H9 (cell line): ENCODE data around the gene LRIG1. TPM values are rescaled to one million over a fixed set of nuclear protein-coding genes. Genes with fewer than 3 reads are reported as not detected.

ENCODE experiments used
- DNase-seq: peaks from one replicate; pipeline ENCODE4 v3.0.0-alpha.2; 2017
- H2AFZ ChIP-seq: one replicate; pipeline ENCODE4 v1.6.1; 2013; ENCODE audit warnings: mild to moderate bottlenecking, low read length, control low read depth, moderate library complexity
- H2AK5ac ChIP-seq: 2 replicates; pipeline ENCODE4 v1.6.1; 2013; ENCODE audit warnings: low read length, control low read depth, mixed read lengths; ENCODE audit not compliant: insufficient read length
- H2BK120ac ChIP-seq: one replicate; pipeline ENCODE4 v1.6.1; 2013; ENCODE audit warnings: low read depth, mild to moderate bottlenecking, low read length, control low read depth, inconsistent platforms; ENCODE audit not compliant: poor library complexity, severe bottlenecking
- H2BK12ac ChIP-seq: 2 replicates; pipeline ENCODE4 v1.6.1; 2013; ENCODE audit warnings: low read length, control low read depth, mixed read lengths, low read depth; ENCODE audit not compliant: insufficient read length
- H2BK15ac ChIP-seq: 2 replicates; pipeline ENCODE4 v1.6.1; 2013; ENCODE audit warnings: low read depth, low read length, control low read depth
- H2BK20ac ChIP-seq: one replicate; pipeline ENCODE4 v1.6.1; 2013; ENCODE audit warnings: low read depth, mild to moderate bottlenecking, low read length, control low read depth, inconsistent platforms; ENCODE audit not compliant: poor library complexity, severe bottlenecking
- H2BK5ac ChIP-seq: 2 replicates; pipeline ENCODE4 v1.6.1; 2013; ENCODE audit warnings: low read length, control low read depth, mixed read lengths; ENCODE audit not compliant: insufficient read length
- H3K14ac ChIP-seq: 2 replicates; pipeline ENCODE4 v1.6.1; 2013; ENCODE audit warnings: low read length, control low read depth; ENCODE audit not compliant: insufficient read depth
- H3K18ac ChIP-seq: 2 replicates; pipeline ENCODE4 v1.6.1; 2013; ENCODE audit warnings: low read depth, mild to moderate bottlenecking, mixed read lengths, low read length, control low read depth; ENCODE audit not compliant: insufficient read length
- H3K23ac ChIP-seq: 2 replicates; pipeline ENCODE4 v1.6.1; 2013; ENCODE audit warnings: low read length, control low read depth, mixed read lengths, low read depth; ENCODE audit not compliant: insufficient read length
- H3K23me2 ChIP-seq: 2 replicates; pipeline ENCODE4 v1.6.1; 2013; ENCODE audit warnings: low read depth, mild to moderate bottlenecking, mixed read lengths, low read length, control low read depth; ENCODE audit not compliant: insufficient read length, poor library complexity, severe bottlenecking
- H3K27ac ChIP-seq: 2 replicates; pipeline ENCODE4 v1.5.1; 2013; ENCODE audit warnings: low read length, control low read depth, mixed read lengths, low read depth; ENCODE audit not compliant: insufficient read length
- H3K27me3 ChIP-seq: 2 replicates; pipeline ENCODE4 v1.6.1; 2013; ENCODE audit warnings: low read length, control low read depth, inconsistent platforms; ENCODE audit not compliant: insufficient read depth
- H3K4ac ChIP-seq: 2 replicates; pipeline ENCODE4 v1.6.1; 2013; ENCODE audit warnings: low read depth, mild to moderate bottlenecking, control low read depth, inconsistent platforms, low read length, moderate library complexity
- H3K4me1 ChIP-seq: 2 replicates; pipeline ENCODE4 v1.6.1; 2013; ENCODE audit warnings: low read length, control low read depth, inconsistent platforms; ENCODE audit not compliant: insufficient read depth
- H3K4me2 ChIP-seq: 2 replicates; pipeline ENCODE4 v1.6.1; 2013; ENCODE audit warnings: low read length, control low read depth, mixed read lengths; ENCODE audit not compliant: insufficient read length, insufficient read depth
- H3K56ac ChIP-seq: 2 replicates; pipeline ENCODE4 v1.6.1; 2013; ENCODE audit warnings: low read depth, mild to moderate bottlenecking, mixed read lengths, low read length, control low read depth; ENCODE audit not compliant: insufficient read length
- H3K79me1 ChIP-seq: 2 replicates; pipeline ENCODE4 v1.6.1; 2013; ENCODE audit warnings: low read depth, mild to moderate bottlenecking, moderate library complexity, low read length, control low read depth, inconsistent platforms; ENCODE audit not compliant: insufficient read depth, poor library complexity, severe bottlenecking
- H3K79me2 ChIP-seq: 2 replicates; pipeline ENCODE4 v1.6.1; 2013; ENCODE audit warnings: low read length, control low read depth, inconsistent platforms; ENCODE audit not compliant: insufficient read depth
- H3K9ac ChIP-seq: 2 replicates; pipeline ENCODE4 v1.6.1; 2013; ENCODE audit warnings: low read length, control low read depth, mixed read lengths; ENCODE audit not compliant: insufficient read length; ENCODE audit errors: extremely low read depth
- H3K9me3 ChIP-seq: one replicate; pipeline ENCODE4 v1.6.1; 2013; ENCODE audit warnings: low read depth, low read length, inconsistent platforms; ENCODE audit not compliant: control insufficient read depth
- H3T11ph ChIP-seq: one replicate; pipeline ENCODE4 v1.6.1; 2013; ENCODE audit warnings: mild to moderate bottlenecking, low read length, control low read depth, inconsistent platforms
- H4K20me1 ChIP-seq: one replicate; pipeline ENCODE4 v1.6.1; 2013; ENCODE audit not compliant: control insufficient read depth, insufficient read length, insufficient read depth
- H4K5ac ChIP-seq: 2 replicates; pipeline ENCODE4 v1.6.1; 2013; ENCODE audit warnings: low read depth, mild to moderate bottlenecking, mixed read lengths, low read length, control low read depth; ENCODE audit not compliant: insufficient read length
- H4K8ac ChIP-seq: replicated peaks from 2 replicates; pipeline ENCODE4 v1.6.1; 2013; ENCODE audit warnings: low read length, control low read depth, mixed read lengths, low read depth; ENCODE audit not compliant: insufficient read length
- H4K91ac ChIP-seq: 2 replicates; pipeline ENCODE4 v1.6.1; 2013; ENCODE audit warnings: low read depth, mild to moderate bottlenecking, moderate library complexity, mixed read lengths, low read length, control low read depth; ENCODE audit not compliant: insufficient read length
- H3K27ac Mint-ChIP-seq, 3 experiments: 2 replicates in 2 of 3; 3 replicates in 1 of 3; pipeline ENCODE4 v1.8.0; 2020 to 2021; ENCODE audit warnings: mixed read lengths in 3 of 3, mild to moderate bottlenecking in 1 of 3, moderate library complexity in 1 of 3
- H3K27me3 Mint-ChIP-seq: 2 replicates; pipeline ENCODE4 v1.8.0; 2021; ENCODE audit warnings: low read depth, mild to moderate bottlenecking, moderate library complexity, mixed read lengths
- H3K36me3 Mint-ChIP-seq, 3 experiments: 2 replicates in 2 of 3; 3 replicates in 1 of 3; pipeline ENCODE4 v1.8.0; 2020 to 2021; ENCODE audit warnings: low read depth in 3 of 3, mixed read lengths in 3 of 3; ENCODE audit not compliant: insufficient read depth in 1 of 3
- H3K4me1 Mint-ChIP-seq, 2 experiments: 2 replicates each; pipeline ENCODE4 v1.8.0; 2020; ENCODE audit warnings: mixed read lengths in 2 of 2
- H3K4me3 Mint-ChIP-seq, 2 experiments: 2 replicates in 1 of 2; 3 replicates in 1 of 2; pipeline ENCODE4 v1.8.0; 2020 to 2021; ENCODE audit warnings: mild to moderate bottlenecking in 2 of 2, mixed read lengths in 2 of 2, moderate library complexity in 1 of 2
- H3K9me3 Mint-ChIP-seq, 2 experiments: 2 replicates in 1 of 2; 3 replicates in 1 of 2; pipeline ENCODE4 v1.8.0; 2020; ENCODE audit warnings: mild to moderate bottlenecking in 2 of 2, mixed read lengths in 2 of 2, moderate library complexity in 1 of 2
- WGBS: extraction: QIAGEN DNeasy Blood & Tissue Kit; methylation state at CpG from one replicate; pipeline ENCODE4 v1.1.7; 2013; ENCODE audit warnings: missing lambda C conversion rate, low lambda C conversion rate, mixed read lengths; ENCODE audit not compliant: insufficient read length; ENCODE audit errors: extremely low coverage; 5-methylcytosine and 5-hydroxymethylcytosine counted together
- total RNA-seq: library from RNA; stranded (reverse); gene quantifications from 2 replicates; pipeline ENCODE4 v1.2.1, GENCODE V29; 2021
- TF ChIP-seq, protein P1 (sequence below): fragments of 200-600 bp; sonication (generic); conservative IDR thresholded peaks from 3 replicates; pipeline ENCODE4 v1.8.0; 2021; ENCODE audit warnings: antibody characterized with exemption, mild to moderate bottlenecking

LRIG1 gene
- total RNA-seq, 1 experiment from 2014 or later = 70.3 TPM

DNA sequence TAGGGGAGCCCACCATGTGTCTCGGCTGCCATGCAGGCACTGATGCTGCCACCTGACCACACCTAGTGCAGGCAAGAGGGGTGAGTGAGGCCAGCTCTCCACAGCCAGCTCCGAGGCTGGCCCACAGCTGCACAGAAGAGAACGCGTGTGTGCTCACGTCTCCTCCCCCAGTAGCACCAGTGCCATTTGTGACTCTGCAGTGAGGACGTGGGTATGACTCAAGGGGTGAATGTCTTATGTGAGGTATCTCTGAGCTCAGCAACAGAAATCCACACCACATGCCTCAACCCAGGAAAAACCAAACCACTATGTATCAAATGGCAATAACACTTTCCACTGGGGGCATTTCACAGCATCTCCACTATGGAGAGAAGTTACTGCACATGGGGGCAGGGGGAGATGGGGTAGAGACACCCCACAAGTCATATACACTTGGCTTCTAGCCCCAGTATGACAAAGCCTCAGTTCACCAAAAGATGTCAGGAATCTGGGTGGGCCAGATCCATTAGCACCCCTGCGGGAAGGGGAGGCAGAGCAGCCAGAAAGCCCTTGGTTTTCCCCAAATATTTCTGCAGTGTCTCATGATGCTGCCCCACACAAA is 87.6 kb downstream of the LRIG1 start:
- H3K27me3 ChIP-seq = no peaks in the 10 kb centered on the region
- H2BK120ac ChIP-seq = no peak overlapping the region
- H4K20me1 ChIP-seq = no peaks in the 10 kb centered on the region
- Mint-ChIP-seq H3K9me3 (no peaks in the 10 kb centered on the region), H3K27ac (peak overlapping the region in 2 of 3 experiments; percentile 62 to 68; a peak in 2 of 7 replicates), H3K27me3 (no peaks in the 10 kb centered on the region), H3K4me3 (no peak overlapping the region), H3K4me1 (peaks cover 33 to 42% of the 10 kb centered on the region in 2 experiments), H3K36me3 (peaks cover 70 to 95% (median 84%) of the 10 kb centered on the region in 3 experiments)
- H3T11ph ChIP-seq = no peak overlapping the region
- no peak overlapping the region for H2AK5ac ChIP-seq
- H4K8ac ChIP-seq = no peak overlapping the region
- no peak overlapping the region for H3K18ac ChIP-seq
- no peak overlapping the region for H2AFZ ChIP-seq
- H3K79me2 ChIP-seq = peaks cover 7% of the 10 kb centered on the region; the same call in 1 of the 2 replicates
- no peak overlapping the region for H3K9ac ChIP-seq
- TF ChIP-seq, protein P1, sequence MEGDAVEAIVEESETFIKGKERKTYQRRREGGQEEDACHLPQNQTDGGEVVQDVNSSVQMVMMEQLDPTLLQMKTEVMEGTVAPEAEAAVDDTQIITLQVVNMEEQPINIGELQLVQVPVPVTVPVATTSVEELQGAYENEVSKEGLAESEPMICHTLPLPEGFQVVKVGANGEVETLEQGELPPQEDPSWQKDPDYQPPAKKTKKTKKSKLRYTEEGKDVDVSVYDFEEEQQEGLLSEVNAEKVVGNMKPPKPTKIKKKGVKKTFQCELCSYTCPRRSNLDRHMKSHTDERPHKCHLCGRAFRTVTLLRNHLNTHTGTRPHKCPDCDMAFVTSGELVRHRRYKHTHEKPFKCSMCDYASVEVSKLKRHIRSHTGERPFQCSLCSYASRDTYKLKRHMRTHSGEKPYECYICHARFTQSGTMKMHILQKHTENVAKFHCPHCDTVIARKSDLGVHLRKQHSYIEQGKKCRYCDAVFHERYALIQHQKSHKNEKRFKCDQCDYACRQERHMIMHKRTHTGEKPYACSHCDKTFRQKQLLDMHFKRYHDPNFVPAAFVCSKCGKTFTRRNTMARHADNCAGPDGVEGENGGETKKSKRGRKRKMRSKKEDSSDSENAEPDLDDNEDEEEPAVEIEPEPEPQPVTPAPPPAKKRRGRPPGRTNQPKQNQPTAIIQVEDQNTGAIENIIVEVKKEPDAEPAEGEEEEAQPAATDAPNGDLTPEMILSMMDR = no peak
- no peak overlapping the region for H3K27ac ChIP-seq
- no peak overlapping the region for H2BK5ac ChIP-seq
- H4K5ac ChIP-seq = no peak overlapping the region
- H3K4me2 ChIP-seq = no peak overlapping the region
- no peak overlapping the region for H3K23ac ChIP-seq
- WGBS = no CpG with 5 or more reads among the region's 7 CpGs
- H3K14ac ChIP-seq = no peak overlapping the region
- no peak overlapping the region for H3K4ac ChIP-seq
- H3K79me1 ChIP-seq = peaks cover 3% of the 10 kb centered on the region
- no peak for DNase-seq
- H3K56ac ChIP-seq = no peak overlapping the region
- no peak overlapping the region for H2BK12ac ChIP-seq
- H2BK20ac ChIP-seq = no peak overlapping the region
- no peak overlapping the region for H4K91ac ChIP-seq
- no peaks in the 10 kb centered on the region for H3K23me2 ChIP-seq
- no peak overlapping the region for H2BK15ac ChIP-seq
- no peaks in the 10 kb centered on the region for H3K9me3 ChIP-seq
- H3K4me1 ChIP-seq = peaks cover 2% of the 10 kb centered on the region; the same call in 1 of the 2 replicates
